ENCODE results near the gene LHX8. TPM values are rescaled to one million over a fixed set of nuclear protein-coding genes. Genes with fewer than 3 reads are reported as not detected.

LHX8 gene
- polyA plus RNA-seq, 1 of the 3 experiments (the other 2 are of a cell fraction) = 0.30 TPM

GRCh38 chr1:75087278-75087677 is 46.9 kb upstream of the LHX8 start:
- TF ChIP-seq JUND (IDR thresholded peaks at IDR 0.05) (peak; percentile 14; the same call in 1 of the 2 replicates), TCF12 (IDR thresholded peaks at IDR 0.05) (peak; percentile 31; the same call in 1 of the 2 replicates), NFIC (IDR thresholded peaks at IDR 0.05; ENCODE audit: borderline replicate concordance) (peak; percentile 63; the same call in 1 of the 2 replicates), EP300 (IDR thresholded peaks at IDR 0.05; ENCODE audit: borderline replicate concordance in 1 of 2, low read depth in 1 of 2, low read length in 1 of 2) (0 out of 4 replicates have a peak, but pooled peaks of 1 of the 2 experiments have one; percentile 33), ELF1 (IDR thresholded peaks at IDR 0.05) (no peak), USF2 (IDR thresholded peaks at IDR 0.05; ENCODE audit: borderline replicate concordance, low read depth, low read length) (no peak), YY1 (IDR thresholded peaks at IDR 0.05; ENCODE audit: low read depth) (no peak)

GRCh38 chr1:75092141-75092540 is 42.0 kb upstream of the LHX8 start:
- WGBS (ENCODE audit: low lambda C conversion rate) = 87% methylated on average over 3 of the region's 3 CpGs
- Histone ChIP-seq H3K79me2 (ENCODE audit: insufficient read depth) (no peaks in the 10 kb centered on the region), H3K9me2 (no peaks in the 10 kb centered on the region), H3K9ac (no peak overlapping the region), H3K4me3 (ENCODE audit: low read depth in 2 of 2, low read length in 1 of 2) (no peak overlapping the region), H3K36me3 (replicated peaks in 1 of 2; ENCODE audit: control insufficient read depth in 1 of 2, insufficient read depth in 2 of 2, low read length in 1 of 2) (no peaks in the 10 kb centered on the region), H2AFZ (ENCODE audit: low read depth) (no peak overlapping the region), H3K27me3 (ENCODE audit: insufficient read depth) (no peaks in the 10 kb centered on the region), H3K9me3 (no peaks in the 10 kb centered on the region), H4K20me1 (ENCODE audit: insufficient read depth) (no peaks in the 10 kb centered on the region), H3K4me2 (no peak overlapping the region), H3F3A (replicated peaks; ENCODE audit: insufficient read depth) (peaks cover 6% of the 10 kb centered on the region), H3K27ac (ENCODE audit: low read depth in 2 of 2, low read length in 1 of 2) (no peak overlapping the region), H3K4me1 (ENCODE audit: control insufficient read depth in 1 of 2, insufficient read depth in 2 of 2, low read depth in 1 of 2, low read length in 1 of 2) (peaks cover 0 to 2% of the 10 kb centered on the region in 2 experiments; a peak in 2 of 4 replicates)
- no peak for DNase-seq
- ChIA-PET CTCF (no interaction called here), POLR2A (no interaction called here)
- TF ChIP-seq MEF2A (IDR thresholded peaks at IDR 0.05; ENCODE audit: borderline replicate concordance, low read depth) (no peak), RXRA (IDR thresholded peaks at IDR 0.05; ENCODE audit: borderline replicate concordance, low read depth) (no peak), USF2 (IDR thresholded peaks at IDR 0.05; ENCODE audit: borderline replicate concordance, low read depth, low read length) (no peak), FOSL2 (IDR thresholded peaks at IDR 0.05; ENCODE audit: borderline replicate concordance, low read depth) (no peak), NRF1 (IDR thresholded peaks at IDR 0.05; ENCODE audit: low read depth, low read length) (no peak), GABPA (IDR thresholded peaks at IDR 0.05; ENCODE audit: low read depth) (no peak), SMC3 (IDR thresholded peaks at IDR 0.05; ENCODE audit: low read depth, low read length) (no peak), EP300 (IDR thresholded peaks at IDR 0.05; ENCODE audit: borderline replicate concordance in 1 of 2, low read depth in 1 of 2, low read length in 1 of 2) (no peak), POLR2AphosphoS5 (IDR thresholded peaks at IDR 0.05; ENCODE audit: low read depth, low read length) (no peak), EZH2phosphoT487 (IDR thresholded peaks at IDR 0.05; ENCODE audit: borderline replicate concordance, low read depth) (no peak), YY1 (IDR thresholded peaks at IDR 0.05; ENCODE audit: low read depth) (no peak), REST (IDR thresholded peaks at IDR 0.05; ENCODE audit: low read depth, low read length) (no peak), TCF12 (IDR thresholded peaks at IDR 0.05) (no peak), SIN3A (IDR thresholded peaks at IDR 0.05; ENCODE audit: borderline replicate concordance, low read depth, low read length) (no peak), ZBTB33 (IDR thresholded peaks at IDR 0.05; ENCODE audit: borderline replicate concordance, low read depth) (no peak), MXI1 (IDR thresholded peaks at IDR 0.05; ENCODE audit: low read depth, low read length) (no peak), CHD2 (IDR thresholded peaks at IDR 0.05; ENCODE audit: low read length, partially characterized antibody) (no peak), TEAD4 (IDR thresholded peaks at IDR 0.05; ENCODE audit: borderline replicate concordance, insufficient read depth) (no peak)

More at GRCh38 chr1:75087278-75087677, 46.9 kb upstream of the LHX8 start:
- Histone ChIP-seq H2AFZ (ENCODE audit: low read depth) (peak overlapping the region; percentile 6; the same call in 1 of the 2 replicates), H3K27ac (ENCODE audit: low read depth in 2 of 2, low read length in 1 of 2) (no peak overlapping the region), H3K79me2 (ENCODE audit: insufficient read depth) (no peaks in the 10 kb centered on the region), H3K9ac (no peak overlapping the region), H3K27me3 (ENCODE audit: insufficient read depth) (no peaks in the 10 kb centered on the region), H3K4me1 (ENCODE audit: control insufficient read depth in 1 of 2, insufficient read depth in 2 of 2, low read depth in 1 of 2, low read length in 1 of 2) (peaks cover 0 to 6% of the 10 kb centered on the region in 2 experiments; a peak in 1 of 4 replicates), H3K9me3 (no peaks in the 10 kb centered on the region), H3K4me2 (no peak overlapping the region), H4K20me1 (ENCODE audit: insufficient read depth) (no peaks in the 10 kb centered on the region), H3F3A (replicated peaks; ENCODE audit: insufficient read depth) (peaks cover 19% of the 10 kb centered on the region), H3K36me3 (replicated peaks in 1 of 2; ENCODE audit: control insufficient read depth in 1 of 2, insufficient read depth in 2 of 2, low read length in 1 of 2) (no peaks in the 10 kb centered on the region), H3K9me2 (no peaks in the 10 kb centered on the region), H3K4me3 (ENCODE audit: low read depth in 2 of 2, low read length in 1 of 2) (no peak overlapping the region)
- ChIA-PET CTCF (no interaction called here), POLR2A (no interaction called here)
- WGBS (ENCODE audit: low lambda C conversion rate) = 74% methylated on average over 2 of the region's 2 CpGs
- DNase-seq = no peak
